IMR-90 (cell line): ENCODE data around the gene ENO3. TPM values are rescaled to one million over a fixed set of nuclear protein-coding genes. Genes with fewer than 3 reads are reported as not detected.

Experiments used
- ATAC-seq: fragments of 200-7000 bp; cut with Tn5 transposase; 2 replicates; pipeline ENCODE4 v1.9.1; 2020; ENCODE audit warnings: low read depth, mild to moderate bottlenecking, moderate library complexity
- BruUV-seq: library from RNA; stranded (reverse); fragments of 400-500 nt; replicated peaks from 2 replicates; lab custom pipeline; 2021; lab: Mats Ljungman, UMichigan
- CTCF ChIA-PET: fragments of 300-600 bp; formaldehyde crosslinking; extraction: SDS; loops from one replicate; lab custom pipeline; 2021; ENCODE audit warnings: antibody characterized with exemption; lab: Yijun Ruan, JAX
- POLR2A ChIA-PET: fragments of 300-600 bp; sonication (Branson Sonifier 250); formaldehyde crosslinking; loops from one replicate; lab custom pipeline; 2022; ENCODE audit warnings: antibody characterized with exemption; ENCODE audit not compliant: unreplicated experiment; lab: Charles Lee
- DNase-seq: peaks from one replicate; pipeline ENCODE4 v3.0.0; 2013
- H2AFZ ChIP-seq: replicated peaks from 2 replicates; pipeline ENCODE3; 2013; ENCODE audit warnings: low read length, mild to moderate bottlenecking; ENCODE audit not compliant: poor library complexity
- H2AK5ac ChIP-seq: 2 replicates; pipeline ENCODE4 v1.6.1; 2013; ENCODE audit warnings: low read depth, low read length, inconsistent platforms
- H2AK9ac ChIP-seq: replicated peaks from 2 replicates; pipeline ENCODE3; 2013; ENCODE audit warnings: mild to moderate bottlenecking, low read depth, low read length, moderate library complexity; ENCODE audit not compliant: poor library complexity
- H2BK120ac ChIP-seq: 2 replicates; pipeline ENCODE4 v1.6.1; 2013; ENCODE audit warnings: low read depth, low read length, inconsistent platforms
- H2BK15ac ChIP-seq: 3 replicates; pipeline ENCODE4 v1.6.1; 2013; ENCODE audit warnings: low read depth, low read length, inconsistent platforms
- H2BK20ac ChIP-seq: 2 replicates; pipeline ENCODE4 v1.6.1; 2013; ENCODE audit warnings: low read depth, mild to moderate bottlenecking, inconsistent platforms, low read length, moderate library complexity
- H2BK5ac ChIP-seq: 2 replicates; pipeline ENCODE4 v1.6.1; 2013; ENCODE audit warnings: mild to moderate bottlenecking, low read depth, low read length, inconsistent platforms; ENCODE audit not compliant: poor library complexity, severe bottlenecking
- H3K14ac ChIP-seq: replicated peaks from 2 replicates; pipeline ENCODE4 v1.6.1; 2013; ENCODE audit warnings: low read depth, low read length, inconsistent platforms
- H3K18ac ChIP-seq: 2 replicates; pipeline ENCODE4 v1.6.1; 2013; ENCODE audit warnings: low read depth, low read length, control low read depth
- H3K23ac ChIP-seq: 2 replicates; pipeline ENCODE4 v1.6.1; 2013; ENCODE audit warnings: low read depth, low read length, inconsistent platforms
- H3K27ac ChIP-seq: 2 replicates; pipeline ENCODE4 v1.5.1; 2013; ENCODE audit warnings: mild to moderate bottlenecking, control low read depth, low read length; ENCODE audit not compliant: insufficient read depth
- H3K27me3 ChIP-seq: 2 replicates; pipeline ENCODE4 v1.6.1; 2013; ENCODE audit warnings: low read length; ENCODE audit not compliant: control insufficient read depth, insufficient read depth
- H3K36me3 ChIP-seq: 2 replicates; pipeline ENCODE4 v1.6.1; 2013; ENCODE audit warnings: low read length, mixed read lengths; ENCODE audit not compliant: control insufficient read depth, insufficient read depth
- H3K4ac ChIP-seq: 2 replicates; pipeline ENCODE4 v1.6.1; 2013; ENCODE audit warnings: low read depth, low read length, inconsistent platforms
- H3K4me1 ChIP-seq: 2 replicates; pipeline ENCODE4 v1.6.1; 2013; ENCODE audit warnings: low read length, mixed read lengths; ENCODE audit not compliant: control insufficient read depth, insufficient read depth
- H3K4me2 ChIP-seq: 2 replicates; pipeline ENCODE4 v1.6.1; 2013; ENCODE audit warnings: low read depth, mild to moderate bottlenecking, control low read depth, low read length, moderate library complexity
- H3K4me3 ChIP-seq: 2 replicates; pipeline ENCODE4 v1.5.1; 2013; ENCODE audit warnings: low read depth, mild to moderate bottlenecking, control low read depth, low read length, moderate library complexity; ENCODE audit not compliant: insufficient read depth
- H3K56ac ChIP-seq: 2 replicates; pipeline ENCODE4 v1.6.1; 2013; ENCODE audit warnings: low read length, inconsistent platforms; ENCODE audit not compliant: insufficient read depth; ENCODE audit errors: extremely low read depth
- H3K79me1 ChIP-seq, 2 experiments: 2 replicates each; pipeline ENCODE4 v1.6.1; 2013; ENCODE audit warnings: low read length in 2 of 2, inconsistent platforms in 1 of 2, low read depth in 1 of 2
- H3K9ac ChIP-seq: 2 replicates; pipeline ENCODE4 v1.6.1; 2013; ENCODE audit warnings: low read depth, low read length, control low read depth
- H3K9me1 ChIP-seq: 2 replicates; pipeline ENCODE4 v1.6.1; 2013; ENCODE audit warnings: low read length, inconsistent platforms; ENCODE audit not compliant: insufficient read depth
- H3K9me3 ChIP-seq: 2 replicates; pipeline ENCODE4 v1.6.1; 2013; ENCODE audit warnings: low read length; ENCODE audit not compliant: control insufficient read depth, insufficient read depth
- H4K20me1 ChIP-seq: 2 replicates; pipeline ENCODE4 v1.6.1; 2013; ENCODE audit warnings: low read length, inconsistent platforms; ENCODE audit not compliant: insufficient read depth
- H4K5ac ChIP-seq: 2 replicates; pipeline ENCODE4 v1.6.1; 2013; ENCODE audit warnings: mild to moderate bottlenecking, low read depth, low read length, control low read depth
- H4K8ac ChIP-seq, 2 experiments: 2 replicates each; pipeline ENCODE4 v1.6.1; 2013; ENCODE audit warnings: low read depth in 2 of 2, low read length in 2 of 2, control low read depth in 1 of 2, inconsistent platforms in 1 of 2
- H4K91ac ChIP-seq: 2 replicates; pipeline ENCODE4 v1.6.1; 2013; ENCODE audit warnings: low read depth, low read length, inconsistent platforms; ENCODE audit not compliant: insufficient read depth
- MAZ ChIP-seq: IDR thresholded peaks from 2 replicates; pipeline ENCODE4 v1.6.1; 2012; ENCODE audit warnings: low read depth, mild to moderate bottlenecking, low read length, improper control_type of control experiment, moderate library complexity, borderline replicate concordance
- POLR2A ChIP-seq: IDR thresholded peaks from 2 replicates; pipeline ENCODE4 v1.6.1; 2012; ENCODE audit warnings: mild to moderate bottlenecking, low read depth, low read length
- WGBS, 2 experiments: methylation state at CpG; one replicate each; pipeline versions ENCODE4 v1.1.5 to v1.1.7; 2013; ENCODE audit warnings: missing lambda C conversion rate in 2 of 2; ENCODE audit not compliant: insufficient read length in 1 of 2; ENCODE audit errors: extremely low coverage in 2 of 2; 5-methylcytosine and 5-hydroxymethylcytosine counted together
- dilution Hi-C: fragments of 300-500 bp; cut with HindIII; formaldehyde crosslinking; loops from one replicate; pipeline ENCODE4 v1.14.3; 2018; ENCODE audit warnings: low sequenced_read_pairs; ENCODE audit not compliant: unreplicated experiment
- in situ Hi-C: fragments of 300-500 bp; cut with MboI; formaldehyde crosslinking; loops from 3 replicates; pipeline ENCODE4 v1.14.3; 2019; ENCODE audit warnings: low sequenced_read_pairs, inconsistent platforms, mixed read lengths
- intact Hi-C: fragments of 100-400 bp; cut with micrococcal nuclease; formaldehyde crosslinking; loops from 2 replicates; pipeline ENCODE4 v1.10.0; 2022
- polyA plus RNA-seq, 3 experiments: library from polyadenylated mRNA; depleted of rRNA; stranded (reverse); fragments of >200 nt; gene quantifications; 2 replicates each; pipeline ENCODE4 v1.2.3, GENCODE V29; 2012; ENCODE audit warnings: low replicate concordance in 1 of 3
- total RNA-seq: library from RNA; depleted of rRNA; stranded (reverse); fragments of >200 nt; gene quantifications from 2 replicates; pipeline ENCODE4 v1.2.3, GENCODE V29; 2012

Gene ENO3
- total and polyA plus RNA-seq, 2 of the 4 experiments (the other 2 are of a cell fraction): 1.4 to 5.1 TPM

DNA sequence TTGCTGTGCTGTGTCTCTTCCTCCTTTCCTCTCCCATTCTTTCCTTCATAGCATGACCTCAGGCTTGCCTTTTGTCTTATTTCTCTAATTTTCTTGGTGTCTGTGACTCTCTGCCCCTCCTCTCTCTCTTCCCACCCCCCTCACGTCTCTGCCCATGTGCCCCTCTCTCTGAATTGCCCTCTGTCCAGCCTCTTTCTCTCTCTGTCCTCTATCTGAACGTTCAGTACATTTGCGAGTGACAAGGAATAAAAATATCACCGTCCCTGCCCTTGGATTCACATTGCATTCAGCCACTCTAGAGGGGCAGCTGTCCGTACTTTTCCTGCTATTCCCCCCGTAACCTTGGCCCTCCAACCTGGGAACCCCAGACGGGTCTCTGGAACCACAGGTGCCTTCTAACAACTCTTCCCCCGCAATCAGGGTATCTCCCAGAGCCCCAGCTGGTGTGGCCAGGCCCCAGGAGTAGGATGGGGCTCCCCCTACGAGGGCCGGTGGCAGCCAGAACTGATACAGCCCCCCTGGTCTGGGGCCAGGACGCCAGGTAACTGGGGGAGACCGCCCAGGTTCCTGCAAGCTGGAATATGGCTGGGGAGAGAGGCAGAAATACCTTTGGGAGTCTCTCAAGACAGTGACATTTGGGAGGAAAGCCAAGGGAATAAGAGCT is 48.6 kb downstream of the ENO3 start:
- Histone ChIP-seq H3K27ac (peak overlapping the region; percentile 76; the same call in 1 of the 2 replicates), H3K9me1 (peaks cover 18% of the 10 kb centered on the region), H3K4me1 (peaks cover 21% of the 10 kb centered on the region), H4K8ac (no peak overlapping the region), H3K14ac (peak overlapping the region; percentile 88; the same call in 1 of the 2 replicates), H4K20me1 (peaks cover 26% of the 10 kb centered on the region), H3K56ac (no peak overlapping the region; the same call in 1 of the 2 replicates), H4K5ac (no peak overlapping the region), H3K9ac (peak overlapping the region; percentile 89), H2AK9ac (peak overlapping the region; percentile 97), H3K27me3 (no peaks in the 10 kb centered on the region), H3K4ac (peak overlapping the region; percentile 27), H2AFZ (no peak overlapping the region), H2BK20ac (no peak overlapping the region), H2BK5ac (peak overlapping the region; percentile 39), H3K4me2 (peak overlapping the region; percentile 96), H2BK120ac (no peak overlapping the region), H3K18ac (no peak overlapping the region), H3K36me3 (peaks cover 37% of the 10 kb centered on the region), H3K4me3 (peak overlapping the region; percentile 8; the same call in 1 of the 2 replicates), H4K91ac (no peak overlapping the region), H2BK15ac (no peak overlapping the region), H3K79me1 (peaks cover 28 to 53% of the 10 kb centered on the region in 2 experiments), H3K23ac (peak overlapping the region; percentile 78), H3K9me3 (no peaks in the 10 kb centered on the region), H2AK5ac (peak overlapping the region; percentile 59; the same call in 1 of the 2 replicates)
- TF ChIP-seq MAZ (no peak), POLR2A (no peak)
- ChIA-PET CTCF (no interaction called here), POLR2A (interaction anchor here (0.6 kb wide), 1 partner anchor 10 kb away, joined by 3 read pairs; no protein-coding TSS in a partner anchor)
- intact Hi-C loops: no loop called here
- in situ Hi-C loops: no loop called here
- no peak for DNase-seq
- WGBS, 2 experiments: 85% methylated on average over 5 of the region's 12 CpGs; no CpG with 5 or more reads in 1 of the 2 experiments
- no peak for ATAC-seq
- BruUV-seq: TSS peak; percentile 39
- dilution Hi-C loops: no loop called here
